ENCODE data around the gene LRRC10B.

Gene LRRC10B

DNA sequence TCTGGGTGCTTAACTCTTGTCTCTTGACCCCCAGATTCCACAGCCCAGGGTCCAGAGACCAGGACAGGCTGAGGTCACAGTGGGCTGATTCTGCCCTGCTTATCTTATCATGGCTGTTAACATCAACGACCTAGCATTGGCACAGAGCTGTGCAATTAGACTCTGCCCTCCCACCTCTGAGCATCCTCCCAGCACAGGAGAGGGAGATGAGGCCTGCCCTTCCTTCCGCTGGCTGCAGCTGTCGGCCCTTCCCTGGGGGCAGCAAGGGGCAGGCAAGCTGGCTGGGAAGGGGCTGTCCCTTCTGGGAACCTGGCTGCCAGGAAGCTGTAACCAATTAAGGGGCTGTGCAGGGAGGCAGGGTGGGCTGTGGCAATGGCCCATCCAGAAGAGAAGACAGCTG, 22.5 kb downstream of the LRRC10B start:
- no peak for DNase-seq (ENCODE audit: low spot score)

DNA sequence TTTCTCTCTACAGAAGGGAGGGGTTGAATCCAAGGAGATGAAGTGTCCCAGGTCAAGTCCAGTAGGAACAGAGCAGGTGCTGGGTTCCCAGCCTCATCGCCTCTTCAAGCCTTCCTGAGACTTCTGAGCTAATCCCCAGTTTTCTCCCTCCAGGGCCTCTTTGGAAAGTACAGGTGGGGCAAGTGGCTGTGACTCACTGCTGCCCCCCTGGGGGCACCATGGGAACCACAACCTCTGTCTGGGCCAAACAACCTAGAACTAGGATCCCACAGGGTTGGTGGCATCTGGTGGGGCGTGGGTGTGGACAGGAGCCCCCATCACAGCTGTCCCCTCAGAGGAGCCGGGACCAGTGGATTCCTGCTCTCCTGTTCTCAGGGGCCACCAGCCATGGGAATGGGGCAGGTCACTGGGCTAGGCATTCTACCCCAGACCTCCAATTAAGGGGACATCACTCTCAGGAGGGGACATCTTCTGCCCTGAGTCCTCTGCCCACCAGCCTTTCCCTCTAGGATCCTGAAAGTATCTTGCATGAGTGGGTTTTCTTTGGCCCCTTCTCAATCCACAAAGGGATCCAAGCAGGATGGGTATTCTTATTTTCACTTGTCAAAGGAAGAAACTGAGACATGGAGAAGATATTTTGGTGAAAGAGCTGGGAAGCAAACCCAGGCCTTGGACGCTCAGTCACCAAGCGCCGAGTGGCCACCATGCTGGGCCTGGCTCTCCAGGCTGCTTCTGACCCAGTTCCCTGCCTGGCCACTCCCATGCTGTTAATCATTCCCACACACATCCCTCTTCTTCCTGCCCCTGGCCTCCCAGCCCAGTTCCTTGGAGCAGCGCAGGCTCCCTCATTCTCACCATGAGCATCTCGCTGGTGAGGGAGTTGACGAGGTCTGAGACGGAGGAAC, 23.8 kb downstream of the LRRC10B start:
- peak; percentile 54 for DNase-seq (ENCODE audit: low spot score)

- DNase-seq (ENCODE audit: low spot score): no peak
Measured at GRCh38 chr11:61533039-61533375, 24.5 kb downstream of the LRRC10B start.

DNA sequence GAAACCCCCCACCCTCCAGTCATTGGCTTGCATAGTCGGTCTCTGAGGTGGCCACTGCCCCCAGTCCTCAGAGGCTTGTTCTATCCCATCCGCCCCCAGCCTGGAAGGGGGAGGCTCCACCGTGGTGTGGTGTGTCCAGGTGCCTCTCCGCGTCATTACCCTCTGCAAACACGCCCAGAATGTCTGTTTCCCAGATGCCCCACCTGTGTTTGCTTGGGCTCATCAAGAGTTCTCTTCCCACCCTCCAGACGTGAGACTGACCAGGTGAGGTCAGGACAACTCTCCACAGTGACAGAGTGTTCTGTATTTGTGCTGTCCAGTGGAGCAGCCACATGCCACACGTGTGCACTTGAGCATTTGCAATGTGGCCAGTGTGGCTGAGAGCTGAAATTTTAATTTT, 24.9 kb downstream of the LRRC10B start:
- no peak for DNase-seq (ENCODE audit: low spot score)

- DNase-seq (ENCODE audit: low spot score): no peak
Measured at GRCh38 chr11:61534025-61534932, 25.7 kb downstream of the LRRC10B start.

GRCh38 chr11:61534933-61535839, 26.6 kb downstream of the LRRC10B start:
- DNase-seq (ENCODE audit: low spot score): no peak

GRCh38 chr11:61535998-61536675, 27.6 kb downstream of the LRRC10B start:
- no peak for DNase-seq (ENCODE audit: low spot score)

DNA sequence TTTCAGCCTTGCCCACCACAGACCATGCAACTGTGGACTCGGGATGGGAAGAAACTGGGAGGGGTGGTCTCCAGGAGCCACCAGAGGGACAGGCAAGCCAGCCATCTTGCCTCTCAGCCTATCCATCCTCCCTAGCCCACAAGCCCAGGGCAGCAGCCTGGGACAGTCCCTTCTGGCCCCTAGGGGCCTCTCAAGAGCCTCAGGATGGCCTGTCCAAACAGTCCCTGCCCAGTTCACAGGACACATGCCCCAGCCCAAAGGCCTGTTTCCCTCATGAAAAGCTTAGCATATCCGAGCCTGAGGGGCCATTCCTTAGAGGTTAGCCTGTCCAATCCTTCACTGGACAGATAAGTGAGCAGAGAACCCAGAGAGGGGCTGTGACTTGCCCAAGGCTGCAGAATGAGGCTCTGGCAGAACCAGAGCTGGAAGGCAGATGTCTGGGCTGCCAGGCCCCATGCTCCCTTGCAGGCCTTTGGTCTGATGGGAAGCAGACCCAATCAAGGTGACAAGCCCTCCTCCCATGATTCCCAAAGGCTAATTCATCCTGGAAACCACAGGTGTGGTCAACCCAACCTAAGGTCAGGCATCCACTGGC, 28.2 kb downstream of the LRRC10B start:
- DNase-seq (ENCODE audit: low spot score): no peak

DNA sequence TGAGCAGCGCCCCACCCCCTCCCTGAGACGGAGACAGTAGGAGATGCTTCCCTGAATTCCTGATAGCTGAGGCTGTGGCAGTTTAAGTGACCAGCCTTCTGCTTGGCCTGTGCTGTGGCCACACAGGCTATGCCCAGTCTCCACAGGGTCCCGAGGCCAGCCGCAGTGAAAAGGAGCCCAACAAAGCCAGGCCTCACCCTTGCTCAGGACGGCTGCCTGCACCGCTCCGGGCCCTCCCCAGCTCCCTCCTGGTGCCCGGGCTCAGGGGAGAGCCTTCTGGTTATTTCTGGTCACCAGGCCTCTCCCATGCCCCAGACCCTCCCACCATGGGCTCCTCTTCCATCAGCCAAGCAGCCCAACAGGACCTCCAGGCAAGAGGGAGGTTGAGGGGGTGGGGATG, 28.8 kb downstream of the LRRC10B start:
- no peak for DNase-seq (ENCODE audit: low spot score)

DNA sequence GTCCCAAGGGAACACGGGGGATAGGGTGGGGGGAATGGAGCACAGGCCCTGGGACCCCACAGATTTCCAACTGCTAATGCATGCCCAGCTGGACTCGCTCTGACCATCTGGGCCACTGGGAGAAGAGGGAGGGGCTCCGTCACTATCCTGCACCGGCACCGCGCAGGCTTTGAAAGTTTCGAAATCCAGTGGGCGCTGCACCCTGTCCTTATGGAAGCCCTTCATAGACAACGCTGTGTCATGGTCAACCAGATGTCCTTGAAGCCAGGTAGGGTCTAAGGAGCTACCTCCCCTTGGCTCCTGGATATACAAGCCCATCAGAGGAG, 30.1 kb downstream of the LRRC10B start:
- DNase-seq (ENCODE audit: low spot score): no peak

DNA sequence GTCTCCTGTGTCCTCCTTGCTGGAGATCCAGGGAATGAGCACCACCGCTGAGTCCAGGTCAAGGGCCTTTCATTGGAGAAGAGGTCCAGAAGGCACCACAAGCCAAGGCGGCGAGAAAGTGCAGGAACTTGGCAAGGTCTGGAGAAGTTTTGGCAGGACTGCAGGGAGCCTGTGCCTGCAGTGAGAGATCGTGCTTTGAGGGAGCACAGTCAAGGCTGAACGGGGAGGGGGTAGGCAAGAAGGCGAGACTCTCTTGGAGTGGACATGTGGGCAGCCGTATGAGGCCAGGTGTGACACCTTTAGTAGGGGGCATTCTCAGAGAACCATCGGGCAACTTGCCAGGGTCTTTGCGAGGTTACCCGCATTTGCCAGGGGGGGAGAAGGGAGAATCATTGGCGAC, 30.5 kb downstream of the LRRC10B start:
- DNase-seq (ENCODE audit: low spot score): no peak

- DNase-seq (ENCODE audit: low spot score): no peak
Measured at GRCh38 chr11:61539831-61540357, 31.3 kb downstream of the LRRC10B start.

- no peak for DNase-seq (ENCODE audit: low spot score)
Measured at GRCh38 chr11:61540528-61540927, 32.0 kb downstream of the LRRC10B start.

DNA sequence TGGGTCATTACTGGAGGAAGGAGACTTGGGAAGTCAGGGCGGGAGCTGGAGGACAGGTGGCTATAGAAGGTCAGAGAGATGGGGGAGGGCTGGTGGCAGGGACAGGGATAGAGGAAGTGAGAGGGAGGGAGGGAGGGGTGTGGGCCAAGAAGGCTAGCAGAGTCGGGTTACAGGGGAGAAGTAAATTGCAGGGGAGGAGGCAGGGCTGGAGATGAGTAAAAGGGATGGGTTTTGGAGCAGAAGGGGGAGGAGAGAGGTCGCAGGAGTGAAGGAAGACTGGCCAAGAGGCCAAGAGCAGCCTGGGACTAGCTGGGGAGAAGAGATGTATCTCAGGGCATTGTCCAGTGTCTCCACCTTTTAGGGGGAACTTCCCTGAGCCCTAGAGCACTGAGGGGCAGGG, 33.0 kb downstream of the LRRC10B start:
- peak; percentile 41 for DNase-seq (ENCODE audit: low spot score)

- DNase-seq (ENCODE audit: low spot score): no peak
Measured at GRCh38 chr11:61542024-61542461, 33.5 kb downstream of the LRRC10B start.

- DNase-seq (ENCODE audit: low spot score): no peak
Measured at GRCh38 chr11:61542705-61543104, 34.2 kb downstream of the LRRC10B start.

GRCh38 chr11:61543606-61544306, 35.2 kb downstream of the LRRC10B start:
- DNase-seq (ENCODE audit: low spot score): peak; percentile 42

GRCh38 chr11:61544466-61544865, 35.9 kb downstream of the LRRC10B start:
- no peak for DNase-seq (ENCODE audit: low spot score)

- DNase-seq (ENCODE audit: low spot score): no peak
Measured at GRCh38 chr11:61545341-61545740, 36.8 kb downstream of the LRRC10B start.

GRCh38 chr11:61545921-61546320, 37.4 kb downstream of the LRRC10B start:
- no peak for DNase-seq (ENCODE audit: low spot score)

Measured in AG08395 (cell line).